ENCODE data around the gene SHC2.

DNA sequence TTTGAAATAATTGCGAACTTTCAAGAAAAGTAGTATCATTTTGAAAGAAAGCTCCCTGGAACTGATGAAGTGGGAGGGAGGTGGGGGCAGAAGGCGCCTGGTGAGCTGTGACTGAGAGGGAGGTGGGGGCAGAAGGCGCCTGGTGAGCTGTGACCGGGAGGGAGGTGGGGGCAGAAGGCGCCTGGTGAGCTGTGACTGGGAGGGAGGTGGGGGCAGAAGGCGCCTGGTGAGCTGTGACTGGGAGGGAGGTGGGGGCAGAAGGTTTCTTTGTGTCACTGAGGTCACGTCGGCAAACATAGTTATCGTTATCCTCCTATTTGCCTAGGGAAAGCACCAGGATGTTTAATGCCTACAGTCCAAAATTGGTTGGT lies 76.0 kb downstream of the SHC2 start:
- TF ChIP-seq EP300 (IDR thresholded peaks at IDR 0.05), result no peak
- no peak for TF ChIP-seq CTCF (IDR thresholded peaks at IDR 0.05)
- no peak for TF ChIP-seq POLR2A (IDR thresholded peaks at IDR 0.05)
- TF ChIP-seq POLR2AphosphoS5 (IDR thresholded peaks at IDR 0.05), result no peak
